COLO829 (cell line): ENCODE data around the gene SEMA3B.
"Not testable (repeated sequence)": the region's sequence is repeated elsewhere in the genome, so short reads cannot be mapped to it uniquely, and the experiment has no call there.

Experiments used
- DNase-seq: peaks from one replicate; pipeline ENCODE4 v3.0.0; 2012; ENCODE audit warnings: low spot score

Gene SEMA3B

GRCh38 chr3:50272911-50273688, 4.2 kb downstream of the SEMA3B start:
- peak; percentile 90 for DNase-seq

DNA sequence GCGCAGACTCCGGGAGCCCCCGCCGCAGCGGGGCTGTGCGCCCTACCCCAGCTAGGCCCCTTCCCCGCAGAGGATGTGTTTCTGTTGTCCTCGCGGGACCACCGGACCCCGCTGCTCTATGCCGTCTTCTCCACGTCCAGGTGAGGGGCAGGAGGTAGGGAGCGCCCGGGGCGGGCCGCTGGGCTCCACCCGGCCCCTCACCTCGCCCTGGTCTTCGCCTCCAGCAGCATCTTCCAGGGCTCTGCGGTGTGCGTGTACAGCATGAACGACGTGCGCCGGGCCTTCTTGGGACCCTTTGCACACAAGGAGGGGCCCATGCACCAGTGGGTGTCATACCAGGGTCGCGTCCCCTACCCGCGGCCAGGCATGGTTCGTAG, 4.7 kb downstream of the SEMA3B start:
- DNase-seq = no peak

- no peak for DNase-seq
These were observed 5.6 kb downstream of the SEMA3B start for GRCh38 chr3:50274371-50275104.

GRCh38 chr3:50275141-50275995, 6.4 kb downstream of the SEMA3B start:
- no peak for DNase-seq

- DNase-seq = no peak
These were observed 7.2 kb downstream of the SEMA3B start for GRCh38 chr3:50275996-50276761.

DNA sequence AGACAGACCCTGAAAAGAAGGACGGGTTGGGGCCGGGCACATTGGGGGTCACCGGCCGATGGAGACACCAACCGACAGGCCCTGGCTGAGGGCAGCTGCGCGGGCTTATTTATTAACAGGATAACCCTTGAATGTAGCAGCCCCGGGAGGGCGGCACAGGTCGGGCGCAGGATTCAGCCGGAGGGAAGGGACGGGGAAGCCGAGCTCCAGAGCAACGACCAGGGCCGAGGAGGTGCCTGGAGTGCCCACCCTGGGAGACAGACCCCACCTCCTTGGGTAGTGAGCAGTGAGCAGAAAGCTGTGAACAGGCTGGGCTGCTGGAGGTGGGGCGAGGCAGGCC, 7.8 kb downstream of the SEMA3B start:
- no peak for DNase-seq

GRCh38 chr3:50278123-50278879, 9.4 kb downstream of the SEMA3B start:
- no peak for DNase-seq

DNA sequence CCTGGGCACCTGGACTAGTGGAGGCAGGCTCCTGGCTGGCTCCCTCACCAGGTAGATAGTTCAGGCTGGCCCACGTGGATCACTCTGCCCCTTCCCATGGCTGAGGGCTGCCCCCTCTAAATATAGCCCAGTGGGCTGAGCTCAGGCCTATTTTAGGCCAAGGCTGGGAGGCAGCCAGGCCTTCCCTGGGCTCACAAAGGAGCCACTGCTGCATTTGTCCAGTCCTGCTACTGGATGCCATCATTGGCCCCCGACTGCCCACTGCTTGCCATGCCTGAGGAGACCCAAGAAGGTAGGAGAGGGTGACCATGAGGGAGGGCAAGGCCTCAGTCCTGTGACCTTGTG, 9.9 kb downstream of the SEMA3B start, which contains the start of gene LSMEM2:
TSS of gene LSMEM2 (plus strand) at position 208 of the 345 bp plus-strand sequence. CDS start at position 235, 27 bp downstream.
- DNase-seq = no peak

DNA sequence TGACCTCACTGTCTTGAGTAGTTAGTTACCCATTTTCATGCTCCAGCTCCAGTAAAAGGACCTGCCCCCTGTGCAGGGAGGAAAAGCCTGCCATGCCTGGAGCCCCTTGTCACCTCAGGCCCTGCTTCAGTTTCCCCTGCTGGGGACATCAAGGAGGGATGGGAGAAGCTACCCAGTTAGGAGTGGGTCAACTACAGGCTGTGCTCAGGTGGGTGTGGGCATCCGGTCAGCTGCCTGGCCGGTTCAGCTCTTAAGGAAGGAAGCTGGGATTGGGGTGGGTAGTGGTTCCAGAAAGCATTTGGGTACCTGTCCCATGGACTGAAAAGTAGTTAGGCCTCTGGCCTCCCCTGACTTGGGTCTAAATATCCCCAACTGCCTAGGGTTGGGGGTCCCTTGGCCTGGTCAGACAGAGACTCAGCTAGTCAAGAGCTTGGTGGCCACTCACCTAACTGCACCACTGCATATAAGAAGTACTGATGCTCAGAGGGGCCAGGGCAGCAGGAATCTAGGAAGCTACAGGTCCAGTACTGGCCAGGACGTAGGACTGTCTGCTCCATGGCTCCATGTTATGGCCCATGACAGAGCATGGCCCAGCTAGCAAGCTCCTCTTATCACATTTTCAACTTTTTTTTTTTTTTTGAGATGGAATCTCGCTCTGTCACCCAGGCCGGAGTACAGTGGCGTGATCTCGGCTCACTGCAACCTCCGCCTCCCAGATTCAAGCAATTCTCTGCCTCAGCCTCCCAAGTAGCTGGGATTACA, 10.5 kb downstream of the SEMA3B start:
- DNase-seq = no peak

DNA sequence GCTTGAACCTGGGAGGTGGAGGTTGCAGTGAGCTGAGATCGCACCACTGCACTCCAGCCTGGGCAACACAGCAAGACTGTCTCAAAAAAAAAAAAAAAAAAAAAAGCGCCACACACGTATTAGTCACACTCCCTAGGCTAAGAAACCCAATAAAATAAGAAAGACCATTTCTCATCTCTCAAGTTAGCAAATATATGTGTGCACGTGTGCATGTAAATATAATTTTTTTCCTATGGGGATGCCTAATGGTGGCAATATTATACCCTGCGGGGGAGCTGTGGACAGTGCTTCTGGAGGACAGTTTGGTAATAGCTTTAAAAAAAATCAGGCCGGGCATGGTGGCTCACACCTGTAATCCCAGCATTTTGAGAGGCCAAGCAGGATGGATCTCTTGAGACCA, 15.2 kb downstream of the SEMA3B start:
- not testable (repeated sequence) for DNase-seq

- DNase-seq = no peak
These were observed 17.6 kb downstream of the SEMA3B start for GRCh38 chr3:50286322-50287227.

GRCh38 chr3:50287262-50287661, 18.3 kb downstream of the SEMA3B start:
- DNase-seq = no peak

- no peak for DNase-seq
These were observed 19.6 kb downstream of the SEMA3B start for GRCh38 chr3:50288387-50289007.

DNA sequence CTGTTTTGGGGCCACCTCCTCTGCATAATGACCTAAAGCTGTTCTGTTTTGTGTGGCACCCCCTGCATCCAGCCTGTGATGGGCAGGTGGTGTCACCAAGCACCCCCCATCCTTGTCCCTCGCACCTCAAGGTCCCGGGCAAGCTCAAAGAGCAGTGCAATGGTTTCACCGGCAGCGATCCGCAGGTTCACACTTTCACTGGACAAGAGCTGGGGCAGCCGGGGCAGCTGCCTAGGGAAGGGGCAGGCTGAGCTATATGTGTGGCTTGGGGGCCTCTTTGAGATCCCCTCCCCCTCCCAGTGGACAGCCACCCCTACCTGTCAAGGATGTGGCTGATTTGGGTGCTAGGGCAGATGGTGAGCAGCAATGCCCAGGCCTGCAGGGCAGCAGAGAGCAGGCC, 20.2 kb downstream of the SEMA3B start:
- no peak for DNase-seq

- DNase-seq = no peak
These were observed 21.3 kb downstream of the SEMA3B start for GRCh38 chr3:50290161-50290641.

DNA sequence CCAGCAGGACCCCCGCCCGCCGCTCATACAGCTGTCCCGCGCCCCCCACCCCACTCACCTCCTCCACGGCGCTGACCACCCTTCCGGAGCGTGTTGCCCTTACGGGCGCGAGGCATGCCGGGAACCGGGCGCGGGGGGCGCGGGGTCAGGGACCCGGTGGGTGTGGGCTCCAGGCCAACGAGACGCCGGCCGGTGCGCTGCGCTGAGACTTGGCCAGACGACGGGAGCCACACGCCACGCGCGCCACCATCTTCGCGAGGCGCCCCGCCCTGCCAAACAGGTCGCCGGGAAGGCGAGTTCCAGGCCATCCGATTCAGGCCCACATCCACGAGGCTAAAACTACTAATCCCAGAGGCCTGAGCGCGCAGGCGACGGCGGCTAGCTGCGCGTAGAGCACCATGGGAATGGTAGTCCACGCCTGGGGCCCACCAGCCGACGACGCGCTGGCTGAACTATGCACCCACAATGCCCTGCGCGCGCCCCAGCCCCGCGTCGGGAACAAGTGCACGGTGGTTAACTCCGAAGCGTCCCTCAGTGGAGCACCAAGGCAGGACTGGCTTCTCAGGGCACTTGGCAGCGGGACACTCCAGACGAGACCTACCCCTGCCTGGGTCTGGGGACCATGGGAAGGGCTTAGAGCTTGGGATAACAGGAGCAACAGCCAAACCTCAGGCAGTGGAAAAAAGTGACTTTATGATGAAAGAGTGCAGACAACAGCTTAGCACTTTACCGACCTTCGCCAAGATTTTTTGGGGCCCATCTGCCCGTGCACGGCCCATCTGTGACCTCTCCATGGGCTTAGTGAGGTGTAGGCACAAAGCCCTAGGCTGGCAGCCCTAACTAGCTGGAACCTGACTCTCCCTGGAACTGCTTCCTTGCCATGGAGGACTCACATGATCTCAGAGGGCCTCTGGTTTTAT, 23.5 kb downstream of the SEMA3B start, which contains the start of gene IFRD2:
TSS of gene IFRD2 (minus strand) at position 271 of the 920 bp plus-strand sequence. CDS start at position 116, 155 bp downstream.
- peak; percentile 95 for DNase-seq

GRCh38 chr3:50293079-50293801, 24.3 kb downstream of the SEMA3B start:
- no peak for DNase-seq
